NCI-H2227 (cell line): ENCODE data around the gene CAMSAP2.
"Not testable (repeated sequence)": the region's sequence is repeated elsewhere in the genome, so short reads cannot be mapped to it uniquely, and the experiment has no call there.

Source experiments
- DNase-seq: peaks from one replicate; lab custom pipeline; 2025; ENCODE audit not compliant: unreplicated experiment; lab: John Stamatoyannopoulos, UW

Gene CAMSAP2

DNA sequence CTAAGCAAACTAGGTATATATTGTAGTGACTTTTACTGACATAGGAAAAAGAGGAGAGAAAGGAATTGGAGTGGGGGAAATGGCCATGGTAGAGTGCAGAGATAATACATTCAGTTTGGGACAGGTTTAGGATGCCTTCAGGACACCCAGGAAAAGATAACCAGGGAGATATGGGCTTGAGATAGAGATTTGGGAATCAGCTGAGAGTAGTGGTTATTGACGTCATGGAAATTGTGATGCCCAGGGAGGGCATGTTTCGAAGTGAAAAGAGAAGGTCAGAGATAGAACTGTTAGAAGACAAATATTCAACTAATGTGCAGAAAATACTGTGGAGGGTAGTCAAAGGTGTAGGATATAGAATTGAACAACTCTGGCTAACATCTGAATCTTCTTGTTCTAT is 40.6 kb downstream of the CAMSAP2 start:
- DNase-seq, result no peak

DNA sequence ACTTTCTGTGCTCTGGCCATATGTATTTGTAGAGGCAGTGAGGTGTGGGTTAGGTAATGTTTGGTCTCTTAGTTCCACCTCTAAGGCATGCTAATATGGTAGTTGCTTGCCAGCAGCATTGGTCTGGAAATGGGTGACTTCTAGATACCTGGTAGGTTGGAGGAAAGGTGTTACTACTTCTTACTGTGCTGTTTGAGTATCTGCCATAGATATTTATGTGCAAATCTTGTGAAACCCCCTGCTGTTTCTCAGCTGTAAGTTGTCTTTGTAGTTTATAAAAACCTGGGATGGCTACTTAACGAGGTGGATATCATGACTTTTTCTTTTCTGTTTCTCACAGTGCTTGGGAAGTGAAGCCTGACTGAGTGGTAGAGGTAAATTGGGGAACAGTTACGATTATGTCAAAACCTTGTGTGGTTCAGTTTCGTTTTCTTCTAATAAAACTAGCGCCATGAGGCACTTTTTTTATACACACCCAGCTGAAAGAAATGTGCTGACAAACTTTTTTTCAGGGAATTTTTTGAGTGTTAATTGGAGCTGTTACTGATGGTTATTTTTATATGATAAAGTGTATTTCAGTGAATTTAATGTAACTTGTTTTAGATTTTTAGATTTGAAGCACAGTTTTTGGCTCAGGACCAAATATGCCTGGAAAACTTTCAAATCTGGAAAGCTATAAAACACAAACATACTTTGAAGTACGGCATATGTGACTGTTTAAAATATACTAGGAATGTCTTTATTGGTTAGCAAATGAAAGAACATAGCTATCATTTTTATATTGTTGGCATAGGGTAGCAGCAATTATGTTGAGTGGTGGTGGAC is 42.1 kb downstream of the CAMSAP2 start:
- DNase-seq, result no peak

DNA sequence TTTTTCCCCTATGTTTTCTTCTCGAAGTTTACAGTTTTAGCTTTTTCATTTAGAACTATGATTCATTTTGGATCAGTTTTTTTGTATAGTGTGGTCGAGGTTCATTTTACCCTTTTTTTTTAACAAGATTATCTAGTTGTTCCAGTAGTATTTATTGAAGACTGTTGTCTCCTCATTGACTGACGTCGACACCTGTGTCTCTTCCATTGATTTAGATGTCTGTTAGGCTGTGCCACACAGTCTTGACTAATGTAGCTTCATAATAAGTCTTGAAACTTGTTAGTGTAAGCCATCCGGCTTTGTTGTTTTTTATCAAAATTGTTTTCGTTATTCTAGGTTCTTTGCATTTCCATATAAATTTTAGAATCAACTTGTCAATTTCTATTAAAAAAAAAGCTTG is 45.2 kb downstream of the CAMSAP2 start:
- no peak for DNase-seq

DNA sequence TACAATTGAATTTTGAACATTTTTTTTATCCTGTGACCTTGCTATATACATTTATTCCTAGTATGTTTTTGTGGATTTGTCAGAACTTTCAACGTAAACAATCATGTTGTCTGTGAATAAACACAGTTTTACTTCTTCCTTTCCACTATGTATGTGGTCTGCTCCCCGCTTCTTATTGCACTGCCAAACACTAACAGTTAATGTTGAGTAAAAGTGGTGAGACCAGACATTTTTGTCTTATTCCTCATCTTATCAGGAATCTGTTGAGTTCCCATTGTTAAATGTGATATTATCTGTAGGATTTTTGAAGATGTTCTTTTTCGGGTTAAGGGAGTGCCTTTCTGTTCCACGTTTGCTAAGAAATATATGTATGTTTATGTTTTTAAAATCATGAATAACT is 45.9 kb downstream of the CAMSAP2 start:
- DNase-seq, result no peak

DNA sequence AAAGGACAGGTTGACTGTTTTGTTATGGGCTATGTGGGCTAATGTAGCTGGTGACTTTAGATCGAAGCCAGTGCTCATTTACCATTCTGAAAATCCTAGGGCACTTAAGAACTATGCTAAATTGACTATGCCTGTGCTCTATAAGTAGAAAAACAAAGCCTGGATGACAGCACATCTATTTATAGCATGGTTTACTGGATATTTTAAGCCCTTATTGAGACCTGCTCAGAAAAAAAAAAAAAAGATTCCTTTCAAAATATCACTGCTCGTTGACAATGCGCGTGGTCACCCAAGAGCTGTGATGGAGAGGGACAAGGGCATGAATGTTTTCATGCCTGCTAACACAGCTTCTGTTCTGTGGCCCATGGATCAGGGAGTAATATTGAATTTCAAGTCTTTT is 48.1 kb downstream of the CAMSAP2 start:
- DNase-seq, result no peak

DNA sequence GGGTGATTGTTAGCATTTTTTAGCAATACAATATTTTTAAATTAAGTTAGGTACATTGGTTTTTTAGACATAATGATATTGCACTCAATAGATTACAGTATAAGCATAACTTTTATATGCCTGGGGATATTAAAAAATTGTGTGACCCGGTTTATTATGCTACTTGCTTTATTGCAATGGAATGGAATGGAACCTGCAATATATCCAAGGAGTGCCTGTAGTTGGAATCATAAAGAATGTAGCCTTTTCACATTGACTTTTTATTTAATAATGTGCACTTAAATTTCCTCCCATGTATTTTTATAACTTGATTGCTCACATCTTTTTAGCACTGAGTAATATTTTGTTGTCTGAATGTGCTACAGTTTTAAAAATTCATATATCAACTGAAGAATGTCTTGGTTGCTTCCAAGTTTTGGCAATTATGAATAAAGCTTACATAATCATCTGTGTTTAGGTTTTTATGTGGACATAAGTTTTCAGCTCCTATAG is 49.2 kb downstream of the CAMSAP2 start:
- no peak for DNase-seq

DNA sequence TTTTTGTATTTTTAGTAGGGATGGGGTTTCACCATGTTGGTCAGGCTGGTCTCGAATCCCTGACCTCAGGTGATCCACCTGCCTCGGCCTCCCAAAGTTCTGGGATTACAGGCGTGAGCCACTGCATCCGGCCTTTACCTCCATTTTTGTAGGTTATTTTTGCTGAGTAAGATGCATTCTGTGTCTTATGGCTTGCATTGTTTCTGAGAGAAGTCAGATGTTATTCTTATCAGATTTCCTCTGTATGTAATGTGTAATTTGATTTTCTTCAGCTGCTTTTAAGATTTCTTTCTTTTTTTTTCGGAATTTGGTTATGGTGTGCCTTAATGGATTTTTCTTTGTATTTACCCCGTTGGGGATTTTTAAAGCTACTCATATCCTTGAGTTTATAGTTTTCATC is 52.3 kb downstream of the CAMSAP2 start:
- not testable (repeated sequence) for DNase-seq

DNA sequence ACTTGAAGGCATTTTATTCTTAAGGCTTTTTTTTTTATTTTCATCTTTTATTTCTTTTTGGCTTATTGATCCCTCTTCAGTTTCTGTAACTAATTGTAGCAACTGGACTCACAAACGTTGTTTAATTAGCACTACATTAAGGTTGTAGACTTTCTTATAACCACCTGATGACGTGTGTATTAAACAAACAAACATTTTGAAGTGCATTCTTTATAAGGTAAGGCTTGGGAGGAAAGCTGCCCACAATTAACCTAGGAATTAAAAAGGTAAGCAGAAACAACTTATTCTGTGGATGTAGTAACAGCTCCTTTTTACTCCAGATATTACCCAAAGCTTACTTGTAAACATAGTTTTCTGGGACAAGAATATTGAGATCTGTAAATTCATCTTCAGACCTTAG is 55.0 kb downstream of the CAMSAP2 start:
- DNase-seq, result no peak

DNA sequence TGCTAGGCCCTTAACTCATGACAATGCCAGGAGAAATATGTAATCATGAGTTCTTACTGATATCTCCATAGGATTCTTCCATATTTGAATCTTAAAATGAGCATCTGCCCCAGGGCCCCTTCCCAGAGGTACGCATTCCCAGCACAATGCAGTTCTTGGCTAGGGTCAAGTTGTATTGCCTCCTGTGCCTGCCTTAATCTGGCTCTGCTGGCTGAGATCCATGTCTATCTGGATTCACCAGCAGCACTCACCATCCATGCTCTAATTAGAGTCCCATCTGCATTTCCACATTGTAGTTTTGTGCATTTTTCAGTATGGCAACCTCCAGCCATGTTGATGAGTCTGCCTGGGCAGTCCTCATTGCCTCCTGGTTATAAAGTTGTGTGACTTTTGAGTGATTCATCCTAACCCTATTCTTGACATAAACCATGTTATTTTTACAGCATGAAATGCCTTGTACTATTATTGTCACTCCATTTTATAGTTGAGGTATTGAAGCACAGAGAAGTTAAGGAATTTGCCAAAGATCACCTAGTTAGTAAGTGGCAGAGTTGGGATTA is 55.9 kb downstream of the CAMSAP2 start:
- no peak for DNase-seq

DNA sequence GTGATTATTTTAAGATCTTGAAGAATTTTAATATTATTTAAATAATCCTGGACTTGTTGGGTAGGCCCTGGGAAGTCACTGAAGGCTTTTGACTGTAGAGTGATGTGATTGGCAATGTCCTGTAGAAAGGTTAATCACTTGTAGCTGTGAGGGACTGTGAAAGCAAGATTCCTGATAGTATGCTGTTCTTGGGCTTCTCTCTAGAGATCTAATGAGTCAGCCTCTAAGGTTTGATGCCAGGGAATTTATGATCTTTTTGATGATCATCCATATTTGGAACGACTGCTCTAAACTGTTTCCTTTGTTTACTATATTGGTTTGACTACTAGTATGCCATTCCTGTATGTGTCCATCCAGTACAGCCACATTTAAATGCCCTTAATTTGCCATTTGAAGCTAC is 56.5 kb downstream of the CAMSAP2 start:
- no peak for DNase-seq

DNA sequence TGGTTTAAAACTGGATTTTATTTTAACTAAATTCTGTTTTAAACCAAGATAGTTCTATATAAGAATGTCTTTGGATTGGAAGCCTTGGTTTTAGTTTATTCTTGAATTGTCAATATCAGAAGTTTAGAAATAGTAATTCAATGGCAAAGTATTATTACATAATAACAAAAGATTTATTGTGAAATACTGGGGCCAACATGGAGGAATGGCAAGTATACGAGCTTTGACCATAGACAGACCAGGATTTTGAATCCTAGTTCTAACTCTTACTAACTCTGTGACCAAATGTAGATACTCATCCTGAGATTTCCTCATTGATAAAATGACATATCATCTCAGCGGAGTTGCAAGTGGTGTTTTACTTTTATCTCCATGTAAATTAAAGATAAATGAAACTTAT is 63.3 kb downstream of the CAMSAP2 start:
- DNase-seq, result no peak

DNA sequence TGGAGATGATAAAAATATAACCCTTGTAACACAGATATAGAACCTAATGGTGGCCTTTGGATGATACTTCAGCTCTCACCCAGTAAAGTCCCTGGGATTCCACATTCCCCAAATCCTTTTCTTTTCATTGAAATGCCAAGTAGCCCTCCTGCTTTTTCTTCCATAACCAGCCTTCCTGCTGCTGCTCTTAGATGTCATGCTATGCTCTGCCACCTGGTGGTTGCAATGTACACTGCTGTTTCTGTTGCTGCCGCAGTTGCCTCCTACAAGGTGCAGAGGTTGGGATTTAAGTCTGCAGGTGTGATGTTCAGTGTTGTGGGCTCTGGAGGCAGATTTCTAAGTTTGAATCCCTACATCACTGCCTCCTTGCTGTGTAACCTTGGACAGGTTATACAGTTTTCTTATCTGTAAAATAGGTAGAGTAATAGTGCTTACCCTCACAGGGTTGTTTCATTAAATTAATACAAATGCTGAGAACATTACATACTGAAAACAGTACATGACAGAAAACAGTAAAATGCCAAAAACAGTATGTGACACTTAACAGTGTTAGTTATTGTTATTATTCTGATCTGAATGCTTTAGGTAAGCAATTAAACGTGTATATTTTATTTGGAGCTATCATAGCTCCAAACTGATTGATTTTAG is 64.3 kb downstream of the CAMSAP2 start:
- peak; percentile 83 for DNase-seq

DNA sequence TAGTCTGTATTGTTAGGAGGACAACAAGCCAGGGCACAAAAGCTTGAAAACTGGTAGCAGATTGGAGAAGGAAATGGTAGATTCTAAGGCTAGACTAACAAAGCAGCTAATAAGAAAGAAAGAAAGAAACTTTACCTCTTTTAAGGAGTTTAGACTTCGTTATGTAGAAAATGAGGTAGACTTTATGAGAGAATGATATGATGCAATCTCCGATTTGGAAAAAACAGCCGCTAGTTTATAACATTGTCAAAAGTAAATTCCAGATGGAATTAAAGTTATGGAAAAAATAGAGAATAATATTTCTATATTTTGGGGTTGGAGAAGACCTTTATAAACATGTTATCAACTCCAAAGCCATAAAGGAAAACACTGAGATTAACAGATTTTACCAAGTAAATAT is 67.0 kb downstream of the CAMSAP2 start:
- DNase-seq, result no peak

DNA sequence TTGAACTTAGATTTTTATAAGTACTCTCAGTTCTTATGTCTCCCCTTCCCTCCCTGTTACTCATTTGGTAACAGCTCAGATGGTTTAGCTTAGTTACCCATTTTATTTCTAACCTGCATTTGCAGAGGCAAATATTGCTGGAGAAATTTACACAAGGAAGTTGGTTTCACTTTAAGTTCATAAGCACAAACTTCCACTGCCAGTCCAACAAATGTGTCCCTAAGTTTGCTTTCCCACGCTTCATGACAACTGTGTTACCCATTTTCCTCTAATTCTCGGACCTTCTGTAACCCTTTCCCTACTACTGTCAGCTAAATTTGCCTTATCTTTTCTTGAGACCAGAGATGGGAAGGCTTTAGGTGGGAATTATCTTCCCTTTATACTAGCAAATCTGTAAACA is 70.2 kb downstream of the CAMSAP2 start:
- DNase-seq, result no peak

DNA sequence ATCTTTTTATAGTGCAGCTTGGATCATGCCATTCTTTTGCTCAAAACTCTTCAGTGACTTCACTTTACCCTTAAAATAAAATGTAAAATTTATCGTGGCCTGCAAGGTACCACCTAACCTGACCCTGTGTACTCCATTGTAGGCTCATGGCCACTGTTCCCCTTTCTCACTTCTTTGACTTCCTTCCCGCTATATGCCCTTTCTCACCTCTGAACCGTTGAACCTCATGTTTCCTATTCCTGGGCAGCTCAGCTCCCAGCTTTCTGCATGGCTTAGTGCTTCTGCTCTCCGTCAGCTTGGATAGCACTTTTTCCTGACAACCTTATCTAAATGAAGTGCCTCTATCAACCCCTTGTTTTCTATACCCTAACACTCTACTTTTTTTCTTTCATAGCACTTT is 73.0 kb downstream of the CAMSAP2 start:
- no peak for DNase-seq

DNA sequence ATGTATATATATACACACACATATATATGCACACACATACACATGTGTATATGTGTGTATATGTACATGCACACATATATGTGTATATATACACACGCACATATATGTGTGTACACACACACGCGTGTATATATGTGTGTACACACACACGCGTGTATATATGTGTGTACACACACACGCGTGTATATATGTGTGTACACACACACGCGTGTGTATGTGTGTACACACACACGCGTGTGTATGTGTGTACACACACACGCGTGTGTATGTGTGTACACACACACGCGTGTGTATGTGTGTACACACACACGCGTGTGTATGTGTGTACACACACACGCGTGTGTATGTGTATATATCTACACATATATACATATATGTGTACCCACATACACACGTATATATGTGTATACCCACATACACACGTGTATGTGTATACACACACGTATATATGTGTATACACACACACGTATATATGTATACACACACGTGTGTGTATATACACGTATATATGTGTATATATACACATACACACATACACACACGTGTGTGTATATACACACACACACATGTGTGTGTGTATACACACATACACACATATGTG is 78.0 kb downstream of the CAMSAP2 start:
- not testable (repeated sequence) for DNase-seq

DNA sequence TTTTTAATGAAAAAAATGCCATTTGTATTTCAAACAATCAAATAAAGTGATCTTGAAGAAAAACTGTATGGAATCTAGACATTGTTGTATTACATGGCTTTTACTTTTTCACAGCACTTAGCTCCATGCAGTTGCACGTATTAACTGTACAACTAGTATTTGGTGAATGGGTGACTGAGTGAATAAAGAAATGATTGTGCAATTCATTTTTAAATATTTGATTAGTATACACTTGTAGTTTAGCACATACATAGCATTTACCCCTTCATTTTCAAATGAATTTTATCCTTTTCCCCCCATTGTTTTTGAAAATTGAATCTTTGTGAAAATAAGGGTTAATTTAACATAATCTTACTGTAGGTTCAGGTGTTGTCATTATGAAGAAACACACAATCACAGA is 79.6 kb downstream of the CAMSAP2 start:
- no peak for DNase-seq

DNA sequence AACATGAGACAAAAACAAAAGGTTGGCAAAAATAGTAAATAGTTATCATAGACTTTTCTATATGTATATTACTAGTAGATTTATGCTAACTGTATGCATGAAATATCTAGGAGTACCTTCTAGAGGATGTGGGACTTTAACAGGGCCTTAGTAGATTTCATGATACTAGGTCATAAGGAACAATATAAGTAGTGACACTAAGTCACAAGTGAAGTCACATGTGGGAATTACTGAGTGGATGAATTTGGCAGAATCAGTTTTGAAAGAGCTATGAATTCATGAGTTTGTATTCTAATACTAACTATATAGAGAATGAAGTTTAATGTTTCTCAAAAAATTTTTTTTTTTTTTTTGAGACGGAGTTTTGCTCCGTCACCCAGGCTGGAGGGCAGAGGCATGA is 81.0 kb downstream of the CAMSAP2 start:
- DNase-seq, result no peak

DNA sequence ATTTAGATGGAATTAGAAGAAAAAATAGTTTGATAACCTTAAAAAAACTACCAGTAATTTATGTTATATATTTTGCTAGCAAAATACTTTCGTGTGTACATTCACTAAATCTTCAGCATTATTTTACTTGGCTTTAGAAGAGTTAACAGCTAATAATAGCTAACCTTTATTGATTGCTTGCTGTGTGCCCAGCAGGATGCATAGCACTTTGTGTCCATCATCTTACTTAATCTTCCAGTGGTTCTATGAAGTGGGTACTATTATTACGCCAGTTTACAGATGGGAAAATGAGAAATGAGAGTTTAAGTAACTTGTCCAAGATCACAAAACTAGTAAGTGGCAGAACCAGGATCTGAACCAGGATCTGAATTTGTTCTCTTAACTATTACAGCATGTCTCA is 92.4 kb downstream of the CAMSAP2 start:
- peak; percentile 80 for DNase-seq

DNA sequence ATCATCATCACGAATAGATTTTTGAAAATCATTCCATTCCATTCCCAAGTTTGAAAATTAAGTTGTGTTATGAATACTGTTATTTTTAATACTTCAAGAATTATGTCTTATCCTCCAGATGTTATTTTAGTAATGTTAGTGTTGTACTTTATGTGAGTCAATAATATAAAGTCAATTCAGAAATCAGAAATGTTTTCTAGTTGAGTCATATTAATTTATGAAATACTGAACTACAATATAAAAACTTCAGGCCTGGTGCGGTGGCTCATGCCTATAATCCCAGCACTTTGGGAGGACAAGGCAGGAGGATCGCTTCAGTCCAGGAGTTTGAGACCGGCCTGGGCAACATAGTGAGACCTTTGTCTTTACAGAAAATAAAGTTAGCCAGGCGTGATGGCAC is 95.7 kb downstream of the CAMSAP2 start:
- no peak for DNase-seq

DNA sequence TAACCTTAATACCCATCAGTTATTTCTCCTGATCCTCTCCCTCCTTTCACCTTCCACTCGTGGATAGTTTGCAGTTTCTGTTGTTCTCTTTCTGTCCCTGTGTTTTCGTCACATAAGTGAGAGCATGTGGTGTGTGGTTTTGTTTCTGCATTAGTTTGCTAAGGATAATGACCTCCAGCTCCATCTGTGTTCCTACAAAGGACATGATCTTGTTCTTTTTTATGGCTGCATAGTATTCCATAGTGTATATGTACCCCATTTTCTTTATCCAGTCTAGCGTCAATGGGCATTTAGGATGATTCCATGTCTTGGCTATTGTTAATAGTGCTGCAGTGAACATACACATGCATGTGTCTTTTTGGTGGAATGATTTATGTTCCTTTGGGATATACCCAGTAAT is 97.5 kb downstream of the CAMSAP2 start:
- no peak for DNase-seq
